ENCODE data around the gene PROM1.

The PROM1 gene

DNA sequence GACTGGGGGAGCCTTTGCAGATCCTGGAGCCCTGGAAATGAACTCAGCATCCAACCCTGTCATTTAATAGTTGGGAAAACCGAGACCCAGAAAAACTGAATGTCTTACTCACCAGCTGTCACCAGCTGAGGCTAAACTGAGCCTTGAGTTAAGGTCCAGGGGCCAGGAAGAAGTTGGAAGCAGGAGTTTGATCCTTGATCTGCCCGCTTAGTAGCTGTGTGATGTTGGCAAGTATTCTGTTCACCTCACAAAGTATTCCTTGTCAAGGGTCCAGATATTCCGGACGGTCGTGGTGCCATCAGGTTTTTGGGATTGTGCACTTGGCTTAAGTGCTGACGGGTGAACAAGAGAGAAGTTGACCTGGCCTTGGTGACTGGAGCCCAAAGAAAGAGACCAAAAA is 30.7 kb upstream of the PROM1 start:
- intact Hi-C loops (cut with DNase I; ENCODE audit: low total_unique reads) = no loop called here

DNA sequence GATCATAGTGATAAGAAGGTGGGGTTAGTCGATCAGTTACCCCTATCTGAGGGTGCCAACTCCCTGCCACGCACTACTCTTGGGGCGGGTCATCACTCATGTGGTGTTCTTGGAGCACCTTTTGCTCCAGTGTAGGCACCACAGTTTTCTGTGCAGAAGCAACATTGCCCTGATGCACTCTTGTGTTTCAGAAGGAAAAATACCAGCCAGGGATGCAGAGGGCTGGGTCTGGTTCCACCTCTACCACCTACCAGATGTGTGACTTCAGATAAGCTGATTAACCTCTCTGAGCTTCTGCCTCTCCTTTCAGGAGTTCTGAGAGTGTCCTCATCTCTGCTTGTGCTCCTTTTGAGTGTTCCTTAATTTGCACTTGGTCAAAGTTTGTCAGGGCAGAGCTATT is 29.9 kb upstream of the PROM1 start:
- Histone ChIP-seq H3K27me3 (no peaks in the 10 kb centered on the region), H3K27ac (no peak overlapping the region)

More for the DNA sequence above, 30.7 kb upstream of the PROM1 start:
- no peaks in the 10 kb centered on the region for H3K27me3 ChIP-seq
- no peak for DNase-seq
- H3K9me3 ChIP-seq = no peaks in the 10 kb centered on the region
- no peak overlapping the region for H3K4me3 ChIP-seq
- no peaks in the 10 kb centered on the region for H3K36me3 ChIP-seq
- TF ChIP-seq, protein P1, sequence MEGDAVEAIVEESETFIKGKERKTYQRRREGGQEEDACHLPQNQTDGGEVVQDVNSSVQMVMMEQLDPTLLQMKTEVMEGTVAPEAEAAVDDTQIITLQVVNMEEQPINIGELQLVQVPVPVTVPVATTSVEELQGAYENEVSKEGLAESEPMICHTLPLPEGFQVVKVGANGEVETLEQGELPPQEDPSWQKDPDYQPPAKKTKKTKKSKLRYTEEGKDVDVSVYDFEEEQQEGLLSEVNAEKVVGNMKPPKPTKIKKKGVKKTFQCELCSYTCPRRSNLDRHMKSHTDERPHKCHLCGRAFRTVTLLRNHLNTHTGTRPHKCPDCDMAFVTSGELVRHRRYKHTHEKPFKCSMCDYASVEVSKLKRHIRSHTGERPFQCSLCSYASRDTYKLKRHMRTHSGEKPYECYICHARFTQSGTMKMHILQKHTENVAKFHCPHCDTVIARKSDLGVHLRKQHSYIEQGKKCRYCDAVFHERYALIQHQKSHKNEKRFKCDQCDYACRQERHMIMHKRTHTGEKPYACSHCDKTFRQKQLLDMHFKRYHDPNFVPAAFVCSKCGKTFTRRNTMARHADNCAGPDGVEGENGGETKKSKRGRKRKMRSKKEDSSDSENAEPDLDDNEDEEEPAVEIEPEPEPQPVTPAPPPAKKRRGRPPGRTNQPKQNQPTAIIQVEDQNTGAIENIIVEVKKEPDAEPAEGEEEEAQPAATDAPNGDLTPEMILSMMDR (IDR thresholded peaks at IDR 0.05) = no peak
- H3K27ac ChIP-seq = no peak overlapping the region
- peaks cover 0 to 16% (median 0%) of the 10 kb centered on the region in 4 donors for H3K4me1 ChIP-seq

DNA sequence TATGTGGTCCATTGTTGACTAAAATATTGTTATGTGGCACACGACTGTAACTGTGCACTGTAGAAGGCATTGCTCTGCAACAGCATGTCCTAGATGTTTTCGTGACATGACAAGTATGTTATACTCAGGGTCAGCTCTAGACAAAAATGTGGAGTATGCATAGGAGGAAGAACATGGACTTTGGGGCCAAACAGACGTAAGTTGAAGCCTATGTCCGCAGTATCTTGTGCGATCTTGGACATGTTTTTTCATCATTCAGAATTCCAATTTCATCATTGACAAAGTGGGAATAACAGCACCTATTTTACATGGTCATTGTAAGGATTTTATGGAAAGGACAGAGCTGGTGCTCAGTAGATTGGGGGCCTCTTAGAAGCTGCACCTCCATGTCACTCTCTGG is 27.7 kb upstream of the PROM1 start:
- Histone ChIP-seq H3K27ac (no peak overlapping the region), H3K4me1 (no peaks in the 10 kb centered on the region), H3K9me3 (no peaks in the 10 kb centered on the region), H3K27me3 (no peaks in the 10 kb centered on the region), H3K36me3 (no peaks in the 10 kb centered on the region), H3K4me3 (no peak overlapping the region)
- no peak for DNase-seq
- intact Hi-C loops (cut with DNase I; ENCODE audit: low total_unique reads) = no loop called here
- TF ChIP-seq, protein P1 (IDR thresholded peaks at IDR 0.05) = no peak

More for the DNA sequence above, 29.9 kb upstream of the PROM1 start:
- intact Hi-C loops (cut with DNase I; ENCODE audit: low total_unique reads) = no loop called here
- no peak overlapping the region for H3K4me3 ChIP-seq
- H3K9me3 ChIP-seq = no peaks in the 10 kb centered on the region
- H3K4me1 ChIP-seq = peaks cover 0 to 16% (median 0%) of the 10 kb centered on the region in 4 donors
- TF ChIP-seq, protein P1 (IDR thresholded peaks at IDR 0.05) = no peak
- H3K36me3 ChIP-seq = no peaks in the 10 kb centered on the region
- DNase-seq = no peak

DNA sequence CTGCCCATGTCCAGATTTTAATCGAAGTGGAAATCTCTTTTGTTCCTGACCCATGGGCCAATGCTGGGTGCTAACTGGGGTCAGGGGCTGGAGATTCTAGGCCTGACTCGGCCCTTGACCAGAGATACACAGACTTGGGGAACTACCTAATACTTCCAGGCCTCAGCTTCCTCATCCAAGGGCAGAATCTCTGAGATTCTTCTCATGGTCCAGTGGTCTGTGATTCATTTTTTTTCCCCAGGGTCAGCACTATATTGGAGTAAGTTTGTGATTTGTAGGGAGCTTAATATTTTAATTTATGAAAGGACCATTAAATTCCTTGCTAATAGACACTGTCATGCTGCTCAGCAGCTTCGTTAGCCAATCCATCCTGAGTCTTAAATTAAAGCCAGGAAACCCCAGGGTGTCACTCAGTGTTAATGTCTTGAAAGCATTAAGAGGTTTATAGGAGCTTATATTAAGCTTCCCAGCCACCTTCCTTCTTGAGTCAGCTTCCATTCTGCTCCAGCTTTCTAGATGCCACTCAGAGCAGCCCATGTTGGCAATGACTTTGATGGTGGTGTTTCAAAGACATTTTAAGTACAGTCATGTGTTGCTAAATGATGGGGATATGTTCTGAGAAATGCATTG is 27.0 kb upstream of the PROM1 start:
- no peaks in the 10 kb centered on the region for H3K27me3 ChIP-seq
- H3K4me1 ChIP-seq = no peaks in the 10 kb centered on the region
- H3K36me3 ChIP-seq = no peaks in the 10 kb centered on the region
- TF ChIP-seq, protein P1 (IDR thresholded peaks at IDR 0.05) = no peak
- H3K4me3 ChIP-seq = no peak overlapping the region
- DNase-seq = no peak
- H3K27ac ChIP-seq = no peak overlapping the region
- intact Hi-C loops (cut with DNase I; ENCODE audit: low total_unique reads) = no loop called here
- H3K9me3 ChIP-seq = no peaks in the 10 kb centered on the region

DNA sequence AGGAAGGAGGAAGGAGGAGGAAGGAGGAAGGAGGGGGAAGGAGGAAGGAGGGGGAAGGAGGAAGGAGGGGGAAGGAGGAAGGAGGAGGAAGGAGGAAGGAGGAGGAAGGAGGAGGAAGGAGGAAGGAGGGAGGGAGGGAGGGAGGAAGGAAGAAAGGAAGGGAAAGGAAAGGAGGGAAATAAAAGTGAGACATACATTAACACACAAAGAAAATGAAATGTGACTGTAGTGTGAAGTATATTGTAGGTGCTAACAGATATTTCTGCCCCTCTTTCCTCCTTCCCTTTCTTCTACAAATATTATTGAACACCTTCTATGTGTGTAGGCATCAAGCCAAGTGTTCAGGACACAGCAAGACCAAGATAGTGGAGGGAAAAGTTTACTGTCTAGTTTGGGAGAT is 26.4 kb upstream of the PROM1 start:
- TF ChIP-seq, protein P1 (IDR thresholded peaks at IDR 0.05) = no peak
- no peak overlapping the region for H3K27ac ChIP-seq
- no peaks in the 10 kb centered on the region for H3K4me1 ChIP-seq
- intact Hi-C loops (cut with DNase I; ENCODE audit: low total_unique reads) = no loop called here
- no peaks in the 10 kb centered on the region for H3K9me3 ChIP-seq
- H3K27me3 ChIP-seq = no peaks in the 10 kb centered on the region
- H3K4me3 ChIP-seq = no peak overlapping the region
- H3K36me3 ChIP-seq = no peaks in the 10 kb centered on the region
- no peak for DNase-seq

DNA sequence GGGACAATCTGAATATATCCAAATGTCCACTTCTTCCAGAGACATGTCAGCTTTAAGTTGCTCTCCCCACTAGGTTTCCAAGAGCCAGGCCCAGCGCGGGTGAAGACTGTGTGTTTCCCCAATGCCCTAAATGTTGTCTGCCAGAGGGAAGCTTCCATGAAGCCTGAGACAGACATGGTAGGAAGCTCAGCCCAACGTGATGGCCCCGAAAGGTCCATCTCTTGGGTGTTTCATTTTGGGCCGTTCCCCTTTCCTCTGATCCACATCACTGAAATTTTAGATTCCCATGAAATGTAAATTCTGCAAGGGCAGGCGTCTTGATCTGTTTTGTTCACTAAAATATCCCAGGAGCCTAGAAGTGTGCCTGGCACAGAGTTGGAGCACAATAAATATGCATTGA is 25.4 kb upstream of the PROM1 start:
- TF ChIP-seq, protein P1 (IDR thresholded peaks at IDR 0.05) = no peak
- Histone ChIP-seq H3K4me1 (no peaks in the 10 kb centered on the region), H3K27me3 (no peaks in the 10 kb centered on the region), H3K27ac (no peak overlapping the region), H3K9me3 (no peaks in the 10 kb centered on the region), H3K36me3 (no peaks in the 10 kb centered on the region), H3K4me3 (no peak overlapping the region)
- no peak for DNase-seq
- intact Hi-C loops (cut with DNase I; ENCODE audit: low total_unique reads) = no loop called here
